PC-9 (cell line): ENCODE measurements around the gene RTF1.

ENCODE experiments used
- EZH2 ChIP-seq: fragments of 200-600 bp; sonication (generic); IDR thresholded peaks from 2 replicates; pipeline ENCODE4 v1.8.0; 2017; ENCODE audit warnings: antibody characterized with exemption, low read depth
- TF ChIP-seq, protein P1 (sequence below): fragments of 200-600 bp; sonication (generic); conservative IDR thresholded peaks from 2 replicates; pipeline ENCODE4 v1.6.1; 2017; ENCODE audit warnings: mixed run types, antibody characterized with exemption, mild to moderate bottlenecking, moderate library complexity

DNA sequence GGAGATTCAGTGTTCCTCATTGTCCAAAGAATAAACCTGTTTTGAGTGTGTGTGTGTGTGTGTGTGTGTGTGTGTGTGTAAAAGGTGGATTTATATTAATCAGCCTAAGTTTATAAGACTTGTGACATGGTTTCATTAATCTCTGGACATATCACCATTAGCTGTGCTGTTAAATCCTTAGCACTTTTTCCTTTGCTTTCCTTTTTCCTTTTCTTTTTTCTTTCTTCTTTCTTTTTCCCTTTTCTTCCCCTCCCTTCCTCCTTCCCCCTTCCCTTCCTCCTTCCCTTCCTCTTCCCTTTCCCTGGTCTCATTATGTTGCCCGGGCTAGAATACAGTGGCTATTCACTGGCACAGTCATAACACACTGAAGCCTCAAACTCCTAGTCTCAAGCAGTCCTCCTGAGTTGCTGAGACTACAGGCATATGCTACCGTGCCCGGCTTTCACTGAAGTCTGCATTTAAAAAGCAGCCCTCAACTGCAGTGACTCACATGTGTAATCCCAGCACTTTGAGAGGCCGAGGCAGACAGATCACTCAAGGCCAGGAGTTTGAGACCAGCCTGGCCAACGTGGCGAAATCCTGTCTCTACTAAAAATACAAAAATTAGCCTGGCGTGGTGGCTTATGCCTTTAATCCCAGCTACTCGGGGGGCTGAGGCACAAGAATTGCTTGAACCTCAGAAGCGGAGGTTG lies 48.1 kb downstream of the RTF1 start:
- TF ChIP-seq, protein P1, sequence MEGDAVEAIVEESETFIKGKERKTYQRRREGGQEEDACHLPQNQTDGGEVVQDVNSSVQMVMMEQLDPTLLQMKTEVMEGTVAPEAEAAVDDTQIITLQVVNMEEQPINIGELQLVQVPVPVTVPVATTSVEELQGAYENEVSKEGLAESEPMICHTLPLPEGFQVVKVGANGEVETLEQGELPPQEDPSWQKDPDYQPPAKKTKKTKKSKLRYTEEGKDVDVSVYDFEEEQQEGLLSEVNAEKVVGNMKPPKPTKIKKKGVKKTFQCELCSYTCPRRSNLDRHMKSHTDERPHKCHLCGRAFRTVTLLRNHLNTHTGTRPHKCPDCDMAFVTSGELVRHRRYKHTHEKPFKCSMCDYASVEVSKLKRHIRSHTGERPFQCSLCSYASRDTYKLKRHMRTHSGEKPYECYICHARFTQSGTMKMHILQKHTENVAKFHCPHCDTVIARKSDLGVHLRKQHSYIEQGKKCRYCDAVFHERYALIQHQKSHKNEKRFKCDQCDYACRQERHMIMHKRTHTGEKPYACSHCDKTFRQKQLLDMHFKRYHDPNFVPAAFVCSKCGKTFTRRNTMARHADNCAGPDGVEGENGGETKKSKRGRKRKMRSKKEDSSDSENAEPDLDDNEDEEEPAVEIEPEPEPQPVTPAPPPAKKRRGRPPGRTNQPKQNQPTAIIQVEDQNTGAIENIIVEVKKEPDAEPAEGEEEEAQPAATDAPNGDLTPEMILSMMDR: no peak
- no peak for TF ChIP-seq EZH2
